Muscle of back (tissue), 11 donors: ENCODE data around the gene SH2D3A. TPM values are rescaled to one million over a fixed set of nuclear protein-coding genes. Genes with fewer than 3 reads are reported as not detected.

ENCODE experiments used
- DNase-seq, 3 donors: peaks; one replicate each; pipeline versions ENCODE4 v3.0.0 to v3.0.0-alpha.2; 2013
- polyA plus RNA-seq, 10 donors: library from polyadenylated mRNA; unstranded; fragments of 120-200 nt; gene quantifications; one replicate each; pipeline ENCODE4 v1.2.1, GENCODE V29; 2013; ENCODE audit not compliant: insufficient read length in 10 of 10

SH2D3A gene
- polyA plus RNA-seq, 10 donors, result 0.42 to 2.1 (median 0.86) TPM

DNA sequence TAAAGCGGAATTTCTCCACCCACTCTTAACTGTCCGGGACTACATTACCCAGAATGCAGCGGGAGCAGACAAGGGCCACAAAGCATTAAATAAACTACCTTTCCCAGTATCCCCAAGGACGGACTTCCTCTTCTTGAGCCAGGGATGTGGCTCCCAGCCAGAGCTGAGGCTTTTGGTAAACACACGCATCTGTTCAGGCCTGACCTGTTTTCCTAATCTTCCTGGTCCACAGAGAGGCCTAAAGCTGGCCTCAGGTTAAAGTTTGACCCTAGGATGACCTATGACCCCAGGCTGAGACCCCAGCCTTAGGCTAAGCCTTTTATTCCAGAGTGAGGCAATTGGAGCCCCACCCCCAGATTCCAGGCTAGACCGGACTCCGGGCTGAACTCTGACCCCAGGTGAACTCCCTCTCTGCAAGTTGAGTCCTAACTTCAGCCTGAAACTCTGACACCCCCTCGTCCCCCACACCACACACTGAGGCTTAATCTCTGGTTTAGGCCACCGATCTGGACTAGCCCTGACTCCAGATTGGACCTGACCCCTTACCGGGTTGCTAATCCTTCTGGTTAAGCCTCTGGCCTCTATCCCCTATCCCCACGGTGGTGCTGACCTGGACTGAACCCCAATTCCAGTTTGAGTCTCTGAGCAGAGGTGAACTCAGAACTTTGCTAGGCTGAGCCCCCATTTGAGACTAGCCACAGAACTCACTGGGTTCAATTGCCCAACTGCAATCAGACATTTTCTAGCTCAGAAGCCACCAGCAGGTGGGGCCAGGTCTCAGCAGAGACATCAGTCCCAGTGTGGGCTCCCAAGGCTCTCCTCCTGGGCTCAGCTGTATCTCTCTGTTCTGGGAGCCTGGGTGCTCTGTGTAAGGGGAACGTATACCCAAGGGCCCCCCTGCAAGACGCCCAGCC, 29.1 kb downstream of the SH2D3A start:
- peak; percentile 75 to 88 (median 76) for DNase-seq

DNA sequence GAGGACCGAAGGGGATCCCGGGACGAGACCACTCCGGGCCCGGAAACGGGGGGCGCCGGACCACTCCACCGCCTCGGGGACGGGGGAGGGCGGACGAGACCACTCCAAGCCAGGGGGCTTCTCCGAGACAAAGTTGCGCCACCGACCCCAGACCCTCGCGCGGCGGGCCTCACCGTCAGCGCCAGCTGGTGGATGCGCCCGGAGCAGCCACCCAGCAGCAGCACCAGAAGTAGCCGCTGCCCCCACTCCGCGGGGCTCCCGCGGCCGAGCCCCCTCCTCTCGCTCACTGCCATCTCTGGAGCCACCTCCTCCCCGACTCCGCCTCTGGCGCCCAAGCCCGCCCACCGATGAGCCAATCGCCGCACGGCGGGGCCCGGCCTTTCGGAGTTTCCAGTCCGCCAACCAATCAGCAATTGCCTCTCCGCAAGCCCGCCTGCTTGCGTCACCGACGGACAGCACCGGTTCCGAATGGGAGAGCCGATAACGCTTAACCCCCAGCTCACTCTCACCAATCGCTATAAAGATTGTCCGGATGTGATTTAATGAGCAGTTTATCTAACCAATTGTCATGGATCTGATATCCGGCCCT, 29.9 kb downstream of the SH2D3A start, which contains the start of gene GPR108:
Gene GPR108 (minus strand): TSS at position 297 of the 589 bp plus-strand sequence. CDS start 4 bp downstream, at position 293.
- DNase-seq, result peak; percentile 100

DNA sequence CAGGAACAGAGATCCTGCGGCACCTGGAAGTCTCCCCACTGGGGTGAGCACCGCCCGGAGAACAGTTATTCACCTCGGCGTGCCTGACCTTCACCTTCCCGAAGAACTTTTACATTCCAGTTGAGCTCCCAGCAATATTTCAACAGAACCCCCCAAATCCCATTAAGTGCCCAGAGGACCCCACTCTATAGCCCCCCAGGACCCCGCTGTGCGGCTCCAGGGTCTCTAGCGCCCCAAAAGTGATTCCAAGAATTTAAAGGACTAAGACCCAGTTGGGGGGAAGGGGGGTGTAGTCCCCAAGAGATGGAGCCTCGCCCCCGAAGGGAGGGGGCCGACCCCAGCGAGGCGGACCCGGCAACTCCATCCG, 30.3 kb downstream of the SH2D3A start:
- no peak for DNase-seq

DNA sequence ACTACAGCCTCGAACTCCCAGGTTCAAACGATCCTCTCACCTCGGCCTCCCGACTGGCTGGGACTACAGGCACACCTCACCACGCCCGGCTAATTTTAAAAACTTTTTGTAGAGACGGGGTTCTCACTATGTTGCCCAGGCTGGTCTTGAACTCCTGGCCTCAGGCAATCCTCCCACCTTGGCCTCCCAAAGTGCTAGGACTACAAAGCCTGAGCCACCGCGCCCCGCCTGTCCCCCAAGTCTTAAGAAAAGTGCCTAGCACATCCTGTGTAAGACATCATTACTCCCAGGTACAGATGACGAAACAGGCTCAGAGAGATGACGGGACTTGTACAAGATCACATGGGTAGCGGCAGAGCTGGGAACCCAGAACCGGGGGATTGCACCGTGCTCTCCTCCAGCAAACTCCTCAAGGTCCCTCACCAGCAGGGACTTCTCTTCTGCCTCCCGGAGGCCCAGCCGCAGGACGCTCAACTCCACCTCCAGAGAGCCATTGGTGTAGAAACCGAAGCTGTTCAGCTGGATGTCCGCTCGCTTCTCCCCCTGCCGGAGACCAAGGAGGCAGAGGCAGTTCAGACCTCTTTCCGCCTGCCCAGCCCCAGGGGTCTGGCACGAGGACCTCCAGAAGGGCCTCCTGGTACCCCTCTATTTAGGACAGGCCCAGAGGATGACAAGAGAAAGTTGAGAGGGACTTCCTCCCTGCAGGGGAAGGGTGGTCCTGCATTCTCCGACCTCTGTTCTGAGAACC, 30.9 kb downstream of the SH2D3A start:
- peak; percentile 77 to 91 (median 80) for DNase-seq

DNA sequence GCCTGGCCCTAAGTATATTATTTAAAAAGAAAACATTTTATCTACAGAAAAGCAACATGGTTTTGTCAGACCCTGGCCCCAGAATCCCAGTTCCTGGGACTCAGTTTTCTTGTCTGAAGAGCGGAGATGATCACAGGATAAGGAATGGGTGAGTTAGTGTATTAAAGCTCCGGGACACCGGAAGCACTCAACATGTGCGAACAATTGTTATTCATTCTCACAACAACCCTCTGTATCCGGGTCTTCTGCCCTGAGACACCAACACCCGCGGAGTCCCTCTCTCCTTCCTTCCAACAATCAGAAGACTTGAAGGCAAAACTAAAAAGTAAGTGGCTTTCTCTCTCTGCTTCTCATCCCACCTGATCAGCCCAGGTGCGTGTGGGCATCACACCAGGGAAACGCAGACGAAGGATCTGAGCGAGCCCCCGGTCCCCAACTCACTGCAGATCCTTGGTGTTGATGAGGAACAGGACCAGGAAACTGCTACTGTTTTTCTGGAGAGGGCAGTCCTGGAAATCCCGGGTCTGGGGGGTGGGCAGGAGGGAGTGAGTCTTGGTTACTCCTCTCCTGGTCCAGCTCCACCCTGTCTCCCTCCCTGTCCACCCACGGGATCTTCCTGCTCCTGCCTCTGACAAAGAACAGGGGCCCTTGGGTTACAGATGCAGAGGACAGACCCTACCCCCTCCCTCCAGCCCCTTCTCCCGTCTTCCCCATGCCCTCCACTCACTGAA, 31.9 kb downstream of the SH2D3A start:
- no peak for DNase-seq

DNA sequence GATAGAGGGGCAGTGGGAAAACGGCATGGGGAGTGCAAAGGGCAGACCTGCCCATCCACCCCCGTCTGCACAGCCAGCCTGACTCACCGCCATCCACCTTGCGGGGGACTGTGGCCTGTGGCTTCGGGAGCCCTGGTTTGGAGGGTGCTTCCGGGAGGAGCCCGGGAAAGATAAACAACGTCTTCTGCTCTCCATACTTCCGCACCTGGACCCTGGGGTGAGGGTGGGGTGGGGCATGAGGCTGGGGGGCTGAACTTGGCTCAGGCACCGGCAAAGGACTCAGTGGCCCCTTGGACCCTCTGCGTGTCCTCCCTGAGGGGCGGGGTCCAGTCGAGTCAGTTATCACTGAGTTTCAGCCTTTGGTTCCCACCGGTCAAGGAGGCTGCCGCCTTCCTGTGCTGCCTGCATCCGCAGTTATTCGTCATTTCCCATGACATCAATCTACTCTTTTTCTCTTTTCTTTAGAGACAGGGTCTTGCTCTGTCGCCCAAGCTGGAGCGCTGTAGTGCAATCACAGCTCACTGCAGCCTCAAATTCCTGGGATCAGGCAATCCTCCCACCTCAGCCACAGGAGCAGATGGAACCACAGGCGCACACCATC, 33.0 kb downstream of the SH2D3A start:
- no peak for DNase-seq

DNA sequence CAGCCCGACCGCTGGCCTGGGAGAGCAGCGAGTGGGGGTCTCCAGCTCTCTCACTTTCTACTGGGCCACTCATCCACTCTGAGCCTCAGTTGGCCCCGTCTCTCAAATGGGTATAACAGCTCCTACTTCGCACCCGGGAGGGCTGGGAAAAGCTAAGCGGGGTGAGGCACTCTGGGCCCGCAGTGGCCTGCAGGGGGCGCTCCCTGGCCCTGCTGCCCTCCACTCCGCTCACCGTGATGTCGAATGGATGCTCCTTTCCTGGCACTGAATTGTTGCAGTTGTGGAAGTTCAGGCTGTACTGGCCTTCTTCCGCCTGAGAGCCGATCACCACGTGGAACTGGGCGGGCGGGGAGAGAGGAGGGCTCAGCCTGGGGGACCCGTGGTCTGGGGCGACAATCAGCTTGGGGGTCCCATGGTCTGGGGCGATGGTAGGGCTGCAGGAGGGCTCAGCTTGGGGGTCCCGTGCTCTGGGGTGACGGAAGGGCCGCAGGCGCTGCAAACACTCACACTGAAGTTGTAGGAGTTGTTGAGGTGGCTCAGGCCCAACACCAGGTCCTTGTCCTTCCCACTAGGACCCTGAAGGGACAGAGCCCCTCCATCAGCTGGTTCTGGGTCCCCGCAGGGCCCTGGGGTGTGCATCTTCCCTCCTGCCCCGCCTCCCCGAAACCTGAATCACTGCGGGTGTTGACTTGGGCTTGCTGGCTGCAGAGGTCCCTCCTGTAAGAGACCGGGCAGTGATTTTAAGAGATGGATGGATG, 33.7 kb downstream of the SH2D3A start:
- DNase-seq, result no peak

DNA sequence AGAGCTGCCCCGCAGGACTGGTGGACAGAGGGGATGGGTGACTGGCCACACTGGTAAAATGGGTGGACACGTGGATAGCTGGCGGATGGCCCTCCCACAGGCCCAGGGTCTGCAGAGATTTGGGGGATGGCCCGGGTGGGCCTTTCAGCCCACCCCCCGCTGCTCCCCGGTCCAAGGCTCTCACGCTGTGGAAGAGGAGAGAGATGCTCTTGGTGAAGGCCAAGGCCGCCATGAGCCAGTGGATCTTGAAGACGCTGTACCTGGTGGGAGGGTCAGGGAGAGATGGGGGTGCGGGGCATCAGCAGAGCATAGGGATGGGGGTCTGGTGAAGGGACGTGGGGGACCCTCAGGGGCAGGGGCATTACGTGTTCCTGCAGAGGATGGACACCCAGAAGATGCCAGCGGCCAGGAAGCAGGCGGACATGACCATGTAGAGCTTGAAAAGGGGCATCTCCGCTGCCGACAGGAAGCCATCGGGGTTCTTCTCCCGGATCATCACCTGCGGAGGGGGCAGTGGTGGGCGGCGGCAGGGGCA, 34.4 kb downstream of the SH2D3A start:
- no peak for DNase-seq

DNA sequence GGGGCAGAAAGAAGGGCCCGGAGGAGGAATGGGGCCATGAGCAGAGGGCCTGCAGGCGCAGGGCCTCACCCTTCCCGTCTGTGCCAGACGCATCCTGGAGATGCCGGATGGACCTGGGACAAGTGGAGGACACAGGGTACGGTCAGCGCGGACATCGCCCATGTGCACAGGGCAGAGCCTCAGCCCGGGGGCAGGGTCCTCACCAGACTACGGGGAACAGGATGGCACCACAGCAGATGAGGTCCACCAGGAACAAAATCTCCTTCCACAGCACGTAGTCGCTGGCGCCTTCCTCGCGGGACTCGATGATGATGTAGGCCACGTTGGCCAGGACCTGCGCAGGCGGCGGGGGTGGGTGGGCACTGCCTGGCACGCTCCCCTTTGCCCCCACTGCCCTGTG, 35.4 kb downstream of the SH2D3A start:
- DNase-seq, result no peak

DNA sequence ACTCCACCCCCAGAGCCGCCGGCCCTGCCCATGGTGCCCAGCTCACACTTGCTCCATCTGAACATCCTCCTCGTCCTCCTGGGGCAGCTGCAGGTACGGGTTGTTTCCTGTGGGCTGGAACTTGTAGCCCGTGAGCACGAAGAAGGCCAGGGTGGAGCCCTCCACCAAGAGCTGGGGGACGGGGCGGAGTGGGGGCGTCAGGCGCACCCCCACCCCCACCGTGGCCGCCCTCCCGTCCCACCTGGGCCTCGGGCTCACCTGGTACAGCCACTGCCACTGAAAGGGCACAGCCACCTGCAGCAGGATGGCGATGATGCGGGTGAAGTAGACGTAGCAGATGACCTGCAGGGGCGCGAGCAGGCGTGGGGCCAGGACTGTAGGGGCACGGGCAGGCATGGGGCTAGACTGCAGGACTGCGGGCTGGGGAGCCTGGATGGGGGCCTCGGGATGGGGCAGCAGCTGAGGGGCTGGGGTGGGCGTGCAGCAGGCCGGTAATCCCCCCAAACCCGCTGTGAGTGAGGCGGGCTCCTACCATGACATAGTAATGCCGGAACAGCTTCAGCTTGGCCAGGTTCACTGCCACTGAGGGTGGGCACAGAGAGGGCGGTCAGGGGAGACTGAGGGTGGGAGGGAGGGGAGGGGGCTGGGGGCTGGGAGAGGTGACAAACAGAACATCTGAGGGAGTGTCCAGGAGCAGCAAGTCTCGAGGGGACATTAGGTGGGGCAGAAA, 36.1 kb downstream of the SH2D3A start:
- DNase-seq, result no peak

DNA sequence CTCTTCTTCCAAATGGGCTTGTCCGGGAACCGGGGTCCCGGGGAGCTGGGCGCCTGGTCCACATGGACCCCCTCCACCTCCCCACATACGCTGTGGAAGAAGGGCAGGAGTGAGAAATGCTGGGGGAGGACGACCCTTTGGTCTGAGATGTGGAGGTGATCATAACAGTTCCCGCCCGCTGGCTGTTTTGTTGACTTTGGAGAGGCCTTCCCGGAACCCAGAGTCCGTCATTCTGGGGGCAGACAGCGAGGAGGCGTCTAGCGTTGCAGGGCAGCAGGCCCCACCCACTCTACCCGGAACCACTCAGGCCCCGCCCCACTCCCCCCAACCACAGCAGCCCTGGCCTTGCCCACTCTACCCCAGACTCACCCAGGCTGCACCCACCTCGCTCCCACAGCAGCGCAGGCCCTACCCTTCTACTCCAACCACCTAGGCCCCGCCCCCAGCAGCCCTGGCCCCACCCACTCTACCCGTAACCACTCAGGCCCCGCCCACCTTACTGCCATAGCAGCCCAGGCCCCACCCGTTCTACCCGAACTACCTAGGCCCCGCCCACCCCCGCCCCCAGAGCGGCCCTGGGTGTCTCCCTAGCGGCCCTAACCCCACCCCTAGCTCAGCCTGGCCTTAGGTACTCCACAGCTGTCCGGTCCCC, 37.0 kb downstream of the SH2D3A start:
- no peak for DNase-seq

DNA sequence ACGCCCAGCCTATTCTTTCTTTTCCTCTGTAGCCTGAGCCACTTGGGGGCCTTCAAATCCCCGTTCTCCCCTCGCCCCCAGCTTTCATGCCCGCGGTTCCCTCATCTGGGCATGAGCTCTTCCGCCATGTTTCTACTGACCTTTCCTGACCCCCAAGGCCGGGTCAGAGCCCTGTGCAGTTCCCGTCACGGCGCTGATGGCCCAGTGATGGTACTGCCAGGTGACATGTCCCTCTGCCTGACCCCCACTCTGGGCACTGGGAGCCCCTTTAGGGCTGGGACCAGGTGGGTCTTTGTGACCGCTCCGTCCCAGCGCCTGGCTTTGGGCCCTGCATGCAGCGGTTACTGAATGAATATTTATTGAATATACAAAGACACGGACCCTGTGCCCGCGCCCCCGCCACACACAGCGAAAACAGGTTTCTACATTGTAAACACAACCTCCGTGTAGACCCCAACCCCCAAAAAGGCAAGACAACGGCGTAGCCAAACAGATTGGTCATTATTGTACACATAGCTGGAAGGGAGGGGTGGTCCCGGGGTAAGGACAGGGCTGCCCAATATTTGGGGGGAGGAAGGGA, 37.6 kb downstream of the SH2D3A start:
- DNase-seq, result no peak

DNA sequence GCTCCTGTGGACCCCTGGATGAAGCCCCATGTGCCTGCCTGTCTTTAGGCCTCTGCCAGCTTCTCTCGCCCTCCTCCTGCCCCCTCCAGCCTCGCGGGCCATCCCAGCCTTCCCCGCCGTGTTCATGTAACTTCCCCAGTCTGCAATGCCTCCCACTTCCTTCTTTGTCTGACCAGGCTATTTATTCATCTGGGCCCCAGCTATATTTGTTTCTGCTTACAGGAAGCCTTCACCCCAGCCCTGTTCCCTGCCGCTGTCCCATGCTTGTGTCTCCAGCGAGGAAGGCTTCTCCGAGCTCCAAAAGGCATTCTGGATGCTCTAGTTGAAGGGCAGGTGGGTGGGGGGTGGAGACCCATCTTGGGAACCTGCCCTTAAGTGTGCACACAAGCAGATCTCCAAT, 38.9 kb downstream of the SH2D3A start:
- DNase-seq, result peak in 1 of 3 donors; percentile 43

DNA sequence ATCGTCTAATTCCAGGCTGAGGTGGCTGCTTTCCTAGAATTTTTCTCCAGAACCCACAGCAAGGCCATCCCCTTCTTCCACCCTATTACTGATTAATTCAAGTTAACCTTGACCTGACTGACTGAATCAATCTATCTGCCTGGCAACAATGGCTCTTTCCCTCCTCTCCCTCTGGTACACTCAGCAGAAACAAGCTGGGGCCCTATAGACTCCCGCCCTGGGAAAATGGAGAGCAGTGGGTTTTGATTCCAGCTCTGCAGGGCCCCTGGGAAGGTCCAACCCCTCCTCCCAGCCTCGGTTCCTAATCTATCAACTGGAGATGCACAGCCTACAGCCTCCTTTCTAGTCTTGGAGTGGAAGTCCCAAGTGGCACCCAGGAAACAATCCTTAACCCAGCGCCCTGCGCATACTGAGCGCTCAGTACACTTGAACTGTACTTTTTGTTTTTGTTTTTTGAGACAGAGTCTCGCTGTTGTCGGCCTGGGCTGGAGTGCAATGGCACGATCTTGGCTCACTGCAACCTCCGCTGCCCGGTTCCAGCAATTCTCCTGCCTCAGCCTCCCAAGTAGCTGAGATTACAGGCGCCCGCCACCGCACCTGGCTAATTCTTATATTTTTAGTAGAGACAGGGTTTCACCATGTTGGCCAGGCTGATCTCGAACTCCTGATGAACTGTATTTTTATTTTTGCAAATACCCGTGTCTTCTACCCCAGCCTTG, 41.6 kb downstream of the SH2D3A start:
- no peak for DNase-seq

DNA sequence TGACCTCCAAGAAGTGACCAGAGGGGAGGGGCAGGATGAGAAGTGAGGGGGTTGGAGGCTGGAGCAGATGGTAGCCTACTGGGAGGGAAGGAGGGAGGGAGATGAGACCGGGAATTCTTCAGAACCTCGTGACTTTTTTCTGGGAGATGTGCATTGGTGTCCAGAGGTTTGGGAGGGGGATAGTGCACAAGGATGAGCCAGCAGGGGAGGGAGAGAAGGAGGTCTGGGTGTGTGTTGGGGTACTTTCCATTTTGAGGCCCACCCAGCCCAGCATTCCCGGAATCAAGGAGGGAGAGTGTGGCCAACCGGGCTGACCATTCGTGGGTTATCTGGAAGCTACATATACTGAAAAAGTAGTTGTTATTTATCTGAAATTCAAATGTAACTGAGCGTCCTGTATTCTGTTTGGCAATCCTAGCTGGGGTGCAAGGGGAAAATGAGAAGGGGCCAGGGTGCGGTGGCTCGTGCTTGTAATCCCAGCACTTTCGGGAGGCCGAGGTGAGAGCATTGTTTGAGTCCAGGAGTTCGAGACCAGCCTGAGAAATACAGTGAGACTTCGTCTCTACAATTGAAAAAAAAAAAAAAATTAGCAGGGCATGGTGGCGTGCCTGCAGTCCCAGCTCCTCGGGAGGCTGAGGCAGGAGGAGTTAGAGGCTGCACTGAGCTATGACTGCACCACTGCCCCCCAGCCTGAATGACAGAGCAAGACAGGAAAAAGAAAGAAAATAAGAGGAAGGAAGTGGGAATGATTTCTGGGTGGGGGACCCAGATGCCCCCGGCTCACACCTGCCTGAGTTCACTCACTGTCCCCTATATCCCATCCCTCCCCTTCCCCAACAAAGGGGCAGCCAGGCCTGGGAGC, 42.4 kb downstream of the SH2D3A start:
- no peak for DNase-seq

DNA sequence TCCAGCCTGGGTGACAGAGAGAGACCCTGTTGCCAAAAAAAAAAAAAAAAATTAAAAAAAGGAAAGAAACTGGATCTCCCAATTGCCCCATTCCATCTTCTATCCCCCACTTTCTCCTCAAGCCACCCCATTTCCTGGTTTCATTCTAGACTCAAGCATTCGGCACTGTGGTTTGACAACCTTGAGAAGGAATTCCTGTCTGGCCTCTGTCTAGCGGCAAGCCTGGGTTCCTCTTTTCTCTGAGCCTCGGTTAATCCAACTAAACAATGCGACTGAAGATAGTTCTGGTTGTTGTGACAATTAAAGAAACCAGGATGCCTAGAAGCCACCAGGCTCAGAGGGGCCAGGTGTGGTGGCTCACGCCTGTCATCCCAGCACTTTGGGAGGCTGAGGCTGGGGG, 43.5 kb downstream of the SH2D3A start:
- no peak for DNase-seq

DNA sequence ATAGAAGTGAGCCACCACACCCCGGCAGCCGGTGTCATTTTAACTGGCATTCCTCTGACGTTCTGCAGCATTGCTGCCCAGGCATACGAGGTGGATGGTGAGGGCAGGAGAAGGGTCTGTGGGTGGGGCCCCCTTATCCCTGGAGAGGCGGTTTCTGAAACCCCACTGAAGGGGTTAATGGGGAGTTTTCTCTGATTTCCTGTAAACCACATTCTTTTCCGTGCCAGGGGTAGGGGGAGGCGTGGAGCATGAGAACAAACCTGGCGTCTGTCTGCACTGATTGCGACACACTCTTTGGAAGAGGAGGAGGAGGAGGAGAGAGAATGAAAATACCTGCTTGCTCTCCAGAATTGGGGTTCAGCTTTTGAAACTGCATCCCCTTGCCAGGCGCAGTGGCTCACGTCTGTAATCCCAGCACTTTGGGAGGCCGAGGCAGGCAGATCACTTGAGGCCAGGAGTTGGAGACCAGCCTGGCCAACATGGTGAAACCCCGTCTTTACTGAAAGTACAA, 44.1 kb downstream of the SH2D3A start:
- peak in 1 of 3 donors; percentile 55 for DNase-seq
